ENCODE results near the gene SLC9A6.
A peak's percentile ranks its signal among the peaks of the same experiment; 100 is the strongest.

The SLC9A6 gene

DNA sequence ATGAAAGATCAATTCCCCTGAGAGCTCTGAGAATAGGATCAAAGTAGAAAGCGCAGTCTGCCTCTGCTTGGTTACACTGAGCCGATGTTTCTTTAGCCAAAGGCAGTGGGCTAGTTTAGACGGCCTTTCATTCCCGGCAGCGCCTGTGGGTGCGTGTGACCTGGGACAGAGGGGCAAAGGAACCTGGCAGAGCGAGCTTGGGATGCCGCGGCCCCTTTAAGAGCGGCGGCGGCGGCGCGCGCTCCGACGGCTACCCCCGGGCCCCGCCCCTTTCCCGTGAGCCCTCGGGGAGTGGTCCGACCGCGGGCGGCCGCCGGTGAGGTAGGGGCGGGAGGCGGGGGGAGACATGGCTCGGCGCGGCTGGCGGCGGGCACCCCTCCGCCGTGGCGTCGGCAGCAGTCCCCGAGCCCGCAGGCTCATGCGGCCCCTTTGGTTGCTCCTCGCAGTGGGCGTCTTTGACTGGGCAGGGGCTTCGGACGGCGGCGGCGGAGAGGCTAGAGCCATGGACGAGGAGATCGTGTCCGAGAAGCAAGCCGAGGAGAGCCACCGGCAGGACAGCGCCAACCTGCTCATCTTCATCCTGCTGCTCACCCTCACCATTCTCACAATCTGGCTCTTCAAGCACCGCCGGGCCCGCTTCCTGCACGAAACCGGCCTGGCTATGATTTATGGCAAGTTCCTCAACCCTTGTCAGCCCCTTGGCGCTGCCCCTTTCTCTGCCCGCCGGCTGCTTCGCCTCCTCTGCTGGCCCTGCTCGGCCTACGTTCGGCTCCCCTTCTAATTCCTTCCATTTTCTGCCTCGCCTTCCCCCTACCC, at the start of gene SLC9A6:
SLC9A6 (plus strand) TSS at position 279 of the 816 bp plus-strand sequence; CDS start at position 503, 224 bp downstream.
- peak; percentile 40 to 62 (median 44) for DNase-seq (ENCODE audit: low read depth in 3 of 3)

DNA sequence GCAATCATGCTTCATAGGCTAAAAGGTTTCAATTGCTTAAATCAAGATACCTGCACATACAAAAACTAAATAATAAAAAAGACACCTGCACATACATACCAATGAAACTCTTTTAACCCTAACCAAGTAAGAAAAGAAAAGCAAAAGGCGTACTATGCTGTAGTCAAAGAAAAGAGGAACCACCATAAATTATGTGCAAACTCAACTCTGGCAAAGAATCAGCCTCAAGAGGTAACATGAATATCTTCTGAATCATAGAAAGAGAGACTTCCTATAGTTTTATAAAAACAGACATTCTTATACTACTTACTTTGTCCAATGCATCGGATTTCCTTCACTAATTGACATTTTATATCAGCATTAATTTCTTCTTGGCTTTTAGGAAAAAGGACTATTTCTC, 40.7 kb upstream of the SLC9A6 start:
- DNase-seq (ENCODE audit: low read depth in 3 of 3) = no peak

DNA sequence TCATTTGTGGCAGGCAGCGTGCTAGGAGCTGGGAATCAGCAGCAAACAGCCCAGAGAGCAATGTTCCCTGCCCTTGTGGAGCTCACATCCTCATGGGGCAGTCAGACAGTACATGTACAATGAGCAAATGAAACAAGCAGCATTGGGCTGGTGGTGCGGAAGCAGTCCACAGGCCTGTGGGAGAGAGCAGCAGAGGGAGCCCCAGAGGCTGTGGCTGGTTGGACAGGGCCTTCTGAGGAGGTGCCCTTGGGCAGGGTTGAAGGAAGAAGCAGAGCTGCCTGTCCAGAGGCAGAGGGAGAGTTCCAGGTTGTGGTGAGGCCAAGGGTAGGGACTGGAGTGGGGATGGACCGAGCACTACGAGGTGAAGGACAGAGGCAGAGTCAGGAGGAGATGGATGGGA, 33.9 kb upstream of the SLC9A6 start:
- no peak for DNase-seq (ENCODE audit: low read depth in 3 of 3)

DNA sequence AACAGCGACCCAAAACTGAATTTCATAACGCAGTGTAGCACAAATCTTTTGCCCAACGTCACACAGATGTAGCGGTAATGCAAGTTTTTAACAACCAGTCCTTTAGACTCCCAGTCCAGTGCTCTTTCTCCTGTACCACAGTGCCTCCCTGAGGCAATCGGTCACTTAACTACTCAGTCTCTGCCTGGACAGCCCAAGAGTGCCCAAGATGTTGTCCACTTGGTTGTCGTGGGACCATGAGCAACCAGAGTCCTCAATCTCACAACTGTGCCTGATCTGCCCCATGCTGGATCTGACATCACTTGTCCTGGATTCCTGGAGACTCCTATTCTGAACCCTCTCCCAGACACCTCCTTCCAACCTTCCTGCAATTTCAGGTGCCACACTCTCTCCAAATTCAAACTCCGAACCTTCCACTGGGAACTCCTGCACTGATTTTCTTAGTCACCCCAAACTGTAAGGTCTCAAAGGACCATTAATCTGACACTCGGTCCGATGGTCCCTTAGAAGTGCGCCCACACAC, 12.1 kb upstream of the SLC9A6 start:
- DNase-seq (ENCODE audit: low read depth in 3 of 3) = no peak

DNA sequence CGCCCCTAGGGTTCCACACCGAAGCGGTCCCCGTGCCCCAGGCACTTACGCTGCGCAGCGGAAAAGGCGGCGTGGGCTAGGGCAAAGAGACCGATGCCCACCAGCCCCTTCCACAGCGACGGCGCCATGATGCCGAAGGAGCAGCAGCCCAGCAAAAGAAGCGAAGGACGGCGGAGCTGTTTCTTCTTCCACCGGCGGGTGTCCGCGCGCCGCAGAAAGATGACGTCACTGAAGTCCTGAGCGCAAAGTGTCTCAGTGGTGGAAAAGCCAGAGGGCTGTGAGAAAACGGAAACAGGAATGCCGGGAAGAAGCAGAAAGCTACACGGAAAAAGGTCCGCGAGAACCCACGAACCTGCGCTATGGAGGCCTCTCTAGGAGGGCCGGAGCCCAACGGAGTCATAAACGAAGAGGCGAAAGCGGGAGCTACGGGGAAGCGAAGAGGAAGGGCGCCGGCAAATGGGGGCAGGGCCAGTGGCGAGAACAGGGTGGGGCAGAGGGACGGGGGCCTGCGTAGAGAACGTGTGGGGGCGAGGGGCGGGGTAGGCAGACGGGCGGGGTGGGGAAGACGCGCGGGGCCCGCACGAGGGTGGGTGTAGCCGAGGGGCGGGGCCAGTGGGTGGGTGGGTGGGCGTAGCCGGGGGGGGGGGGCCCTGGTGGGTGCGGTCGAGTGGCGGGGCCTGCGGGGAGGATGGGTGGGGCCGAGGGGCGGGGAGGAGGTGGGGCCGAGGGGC, 11.5 kb upstream of the SLC9A6 start, which contains the start of gene MMGT1:
MMGT1 (minus strand) TSS at position 441 of the 731 bp plus-strand sequence; CDS start at position 128, 313 bp downstream.
- peak; percentile 56 to 81 (median 62) for DNase-seq (ENCODE audit: low read depth in 3 of 3)

DNA sequence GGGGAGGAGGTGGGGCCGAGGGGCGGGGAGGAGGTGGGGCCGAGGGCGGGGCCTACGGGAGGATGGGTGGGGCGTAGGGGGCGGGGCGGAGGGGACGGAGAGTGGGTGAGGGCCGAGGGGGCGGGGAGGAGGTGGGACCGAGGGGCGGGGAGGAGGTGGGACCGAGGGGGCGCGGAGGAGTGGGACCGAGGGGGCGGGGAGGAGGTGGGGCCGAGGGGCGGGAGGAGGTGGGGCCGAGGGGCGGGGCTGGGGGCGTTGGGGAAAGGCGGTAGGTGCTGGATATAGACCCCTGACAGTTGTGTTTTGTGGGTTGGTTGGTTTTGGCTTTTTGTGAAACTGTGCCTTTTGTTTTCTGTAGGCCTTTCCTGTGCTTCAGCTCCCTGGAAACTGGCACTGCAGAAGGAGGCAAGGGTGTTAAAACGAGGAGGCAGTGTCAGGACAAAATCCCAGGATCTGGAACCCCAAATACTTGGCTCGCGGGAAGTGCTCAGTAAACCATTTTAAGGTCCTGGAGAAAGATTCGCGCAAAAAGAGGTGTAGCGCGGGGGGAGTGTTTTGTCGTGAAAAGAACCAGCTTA, 10.9 kb upstream of the SLC9A6 start:
- peak in 2 of 3 experiments; percentile 48 to 66 for DNase-seq (ENCODE audit: low read depth in 3 of 3)

DNA sequence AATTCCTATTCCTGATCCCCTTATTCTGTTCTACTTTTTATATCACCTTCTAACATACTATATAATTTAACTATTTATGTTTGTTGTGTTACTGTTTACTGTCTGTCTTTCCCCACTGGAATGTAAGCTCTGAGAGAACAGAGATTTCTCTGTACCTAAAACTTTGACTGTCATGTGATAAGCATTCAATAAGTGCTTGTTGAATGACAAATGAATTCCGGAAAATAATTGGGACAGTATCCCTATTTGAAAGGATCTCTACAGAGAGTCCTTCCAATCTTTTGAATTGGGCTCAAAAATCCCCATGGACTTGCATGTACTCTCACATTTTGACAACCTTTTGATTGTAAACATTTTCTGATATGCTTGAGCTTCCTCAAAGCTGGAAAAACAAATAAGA, 9.8 kb upstream of the SLC9A6 start:
- DNase-seq (ENCODE audit: low read depth in 3 of 3) = no peak

DNA sequence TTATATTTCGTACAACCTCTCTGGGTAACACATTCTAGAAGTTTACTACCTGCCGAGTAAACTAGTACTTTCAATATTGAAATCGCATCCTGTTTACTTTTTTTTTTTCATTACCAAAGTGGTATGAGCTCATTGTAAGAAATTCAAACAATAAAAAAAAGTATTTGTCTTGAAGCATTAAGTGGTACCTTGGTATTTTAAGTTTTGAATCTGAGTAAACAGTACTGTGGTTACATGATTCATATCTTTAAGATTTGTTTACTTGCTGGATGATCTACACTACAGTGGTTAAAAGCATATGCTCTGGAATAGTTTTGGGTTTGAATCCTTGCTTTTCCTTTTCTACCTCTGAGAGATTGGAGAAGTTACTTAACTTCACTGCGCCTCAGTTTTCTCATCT, 7.6 kb upstream of the SLC9A6 start:
- DNase-seq (ENCODE audit: low read depth in 3 of 3) = no peak

DNA sequence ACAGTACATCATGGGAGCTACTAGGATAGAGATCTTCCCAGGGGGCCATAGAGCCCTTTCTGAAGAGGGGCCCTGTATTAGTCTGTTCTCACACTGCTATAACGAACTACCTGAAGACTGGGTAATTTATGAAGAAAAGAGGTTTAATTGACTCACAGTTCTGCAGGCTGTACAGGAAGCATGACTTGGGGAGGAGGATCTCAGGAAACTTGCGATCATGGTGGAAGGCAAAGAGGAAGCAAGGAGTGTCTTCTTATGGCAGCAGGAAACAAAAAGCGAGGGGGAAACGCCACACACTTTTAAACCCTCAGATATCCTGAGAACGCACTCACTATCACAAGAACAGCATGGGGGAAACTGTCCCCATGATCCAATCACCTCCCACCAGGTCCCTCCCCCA, 4.2 kb upstream of the SLC9A6 start:
- DNase-seq (ENCODE audit: low read depth in 3 of 3) = no peak

DNA sequence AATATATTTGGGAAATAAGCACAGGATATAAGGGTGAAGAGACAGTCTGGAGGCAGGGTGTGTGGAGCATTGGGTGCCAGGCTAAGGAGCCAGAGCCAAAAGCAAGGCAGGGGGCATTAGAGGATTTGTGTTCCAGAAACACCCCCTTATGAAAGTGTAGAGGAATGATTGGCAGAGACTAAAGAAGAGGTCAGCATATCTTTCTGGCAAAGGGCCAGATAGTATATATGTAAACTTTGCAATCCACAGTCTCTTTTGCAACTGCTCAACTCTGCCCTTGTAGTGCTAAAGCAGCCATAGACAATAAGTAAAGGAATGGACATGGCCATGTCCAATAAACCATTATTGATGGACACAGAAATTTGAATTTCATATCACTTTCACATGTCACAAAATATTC, 3.6 kb upstream of the SLC9A6 start:
- DNase-seq (ENCODE audit: low read depth in 3 of 3) = no peak

DNA sequence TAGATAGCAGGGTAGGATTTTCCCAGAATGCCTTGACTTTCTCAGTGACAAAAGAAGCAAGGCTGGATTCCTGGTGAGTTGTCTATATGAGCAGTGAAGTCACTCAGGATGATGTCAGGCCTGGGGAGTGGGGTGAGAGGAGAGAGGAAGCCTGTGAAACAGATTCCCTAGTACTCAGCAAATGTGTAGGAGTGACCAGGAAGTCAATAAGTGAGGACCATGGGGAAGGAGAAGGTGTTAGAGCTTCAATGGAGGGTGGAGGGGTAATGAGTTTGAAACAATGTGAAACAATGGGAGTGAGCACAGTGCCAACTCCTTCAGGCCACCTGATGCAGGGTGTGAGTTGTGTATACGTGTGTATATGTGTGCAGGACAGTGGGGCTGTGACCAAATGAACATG, 2.4 kb upstream of the SLC9A6 start:
- no peak for DNase-seq (ENCODE audit: low read depth in 3 of 3)

DNA sequence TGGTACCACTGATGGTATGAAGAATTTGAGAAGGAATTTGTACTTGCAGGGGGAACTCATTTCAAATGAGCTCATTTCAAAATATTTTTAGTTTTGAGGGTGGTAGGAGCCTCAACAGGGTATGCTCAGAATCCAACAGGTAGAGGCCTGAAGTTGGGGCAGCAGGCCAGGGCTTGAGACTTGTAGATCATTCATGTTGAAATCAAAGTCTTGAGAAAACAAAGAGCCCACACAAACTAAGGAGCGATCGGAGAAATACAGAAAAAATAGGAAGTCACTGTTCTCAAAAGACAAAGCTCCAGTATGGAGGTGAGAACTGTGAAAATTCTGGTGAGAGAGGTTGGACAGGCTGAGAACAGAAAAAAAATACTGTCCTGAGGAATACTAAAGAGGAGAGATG, 979 bp upstream of the SLC9A6 start:
- no peak for DNase-seq (ENCODE audit: low read depth in 3 of 3)

DNA sequence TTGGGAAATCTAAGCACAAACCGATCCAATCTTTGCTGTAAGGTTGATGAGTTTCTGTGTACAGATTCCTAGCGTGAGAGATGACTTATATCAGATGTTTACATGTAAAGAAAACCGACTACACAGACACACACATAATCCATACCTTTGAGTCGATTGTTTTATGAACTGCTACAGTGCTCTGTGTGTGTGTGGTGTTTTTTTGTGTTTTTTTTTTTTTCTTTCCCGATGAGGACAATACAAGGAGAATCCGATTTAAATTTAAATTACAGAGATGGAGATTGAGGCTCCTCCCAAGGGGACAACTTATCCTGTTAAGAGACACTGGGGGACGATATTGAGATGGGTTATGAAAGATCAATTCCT, 461 bp upstream of the SLC9A6 start:
- DNase-seq (ENCODE audit: low read depth in 3 of 3) = no peak

DNA sequence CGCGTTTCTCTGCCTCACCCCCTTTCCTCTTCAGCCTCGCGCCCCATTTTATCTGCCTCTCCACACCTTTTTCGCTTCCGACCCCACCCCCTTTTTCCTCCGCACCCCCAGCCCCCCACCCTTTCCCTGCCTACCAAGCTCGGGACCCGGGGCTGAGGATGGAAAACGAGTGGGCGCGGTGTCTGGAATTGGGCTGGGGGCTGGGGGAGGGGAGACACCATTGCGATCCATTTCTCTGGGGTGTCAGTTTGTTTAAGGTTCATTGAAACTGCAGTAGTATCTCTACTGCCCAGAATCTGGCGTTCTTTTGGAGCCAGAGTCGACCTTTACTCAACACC, 707 bp downstream of the SLC9A6 start:
- DNase-seq (ENCODE audit: low read depth in 3 of 3) = no peak

DNA sequence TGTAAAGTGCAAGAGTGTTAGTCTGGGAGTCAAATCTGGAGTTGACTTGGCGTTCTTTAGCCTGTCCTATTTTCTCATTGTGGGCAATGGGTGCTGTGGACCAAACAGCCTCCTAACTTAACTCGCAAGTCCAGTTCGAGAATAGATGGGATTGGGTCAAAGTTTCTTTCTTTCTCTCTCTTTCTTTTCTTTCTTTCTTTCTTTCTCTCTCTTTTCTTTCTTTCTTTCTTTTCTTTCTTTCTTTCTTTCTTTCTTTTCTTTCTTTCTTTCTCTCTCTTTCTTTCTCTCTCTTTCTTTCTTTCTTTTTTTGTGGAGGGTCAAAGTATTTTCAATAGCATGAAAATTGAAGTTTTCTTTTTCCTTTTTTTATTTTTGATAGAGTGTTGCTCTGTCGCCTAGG, 3.0 kb downstream of the SLC9A6 start:
- DNase-seq (ENCODE audit: low read depth in 3 of 3) = no peak

DNA sequence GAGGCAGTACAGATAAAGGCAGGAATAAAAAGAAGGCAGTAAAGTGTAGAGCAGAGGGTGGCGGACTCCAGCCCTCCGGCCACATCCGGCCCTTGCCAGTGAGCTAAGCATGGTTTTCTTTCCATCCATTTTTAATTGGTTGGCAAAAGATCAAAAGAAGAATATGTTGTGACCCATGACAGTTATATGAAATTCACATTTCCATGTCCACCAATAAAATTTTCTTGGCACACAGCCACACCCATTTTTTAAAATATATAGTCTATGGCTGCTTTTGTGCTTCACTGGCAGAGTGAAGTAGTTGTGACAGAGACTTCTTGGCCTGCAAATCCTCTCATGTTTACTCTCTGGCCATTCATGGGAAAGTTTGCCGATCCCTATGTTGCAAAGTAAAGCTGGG, 29.8 kb downstream of the SLC9A6 start:
- DNase-seq (ENCODE audit: low read depth in 3 of 3) = no peak

DNA sequence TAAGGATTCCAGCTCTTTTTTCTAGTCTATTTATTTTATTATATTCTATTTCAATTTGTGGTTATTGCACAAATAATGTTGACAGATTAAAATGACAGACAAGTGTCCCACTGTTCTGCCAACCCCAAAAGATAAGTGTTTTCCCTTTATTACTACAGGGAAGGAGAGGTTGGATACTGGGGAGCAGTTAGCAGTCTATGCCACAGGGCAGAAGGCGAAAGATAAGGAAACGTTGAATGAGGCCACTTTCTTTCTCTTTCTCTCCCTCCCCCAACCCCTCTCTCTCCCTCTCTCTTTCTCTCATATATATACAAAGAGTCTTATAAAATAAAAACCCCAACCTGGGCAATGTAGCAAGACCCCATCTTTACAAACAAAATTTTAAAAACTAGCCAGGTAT, 31.6 kb downstream of the SLC9A6 start:
- DNase-seq (ENCODE audit: low read depth in 3 of 3) = no peak

DNA sequence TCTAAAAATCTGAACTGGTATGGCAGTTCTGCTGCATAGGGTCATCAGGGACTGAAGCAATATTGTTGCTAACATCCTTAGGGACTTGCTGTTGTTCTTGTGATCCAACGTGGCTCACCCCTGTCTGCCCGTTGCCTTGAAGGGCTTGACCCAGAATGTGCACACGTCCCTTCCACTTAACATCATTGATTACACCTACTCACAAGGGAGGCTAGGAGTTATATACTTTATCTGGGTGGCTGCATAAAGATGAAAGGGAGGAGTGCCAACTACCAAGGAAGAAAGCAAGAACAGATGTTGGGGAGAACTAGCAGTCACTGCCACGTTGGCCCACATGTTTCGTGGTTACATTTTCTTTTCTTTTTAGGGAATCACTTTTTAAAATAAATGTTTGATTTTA, 34.0 kb downstream of the SLC9A6 start:
- DNase-seq (ENCODE audit: low read depth in 3 of 3) = no peak

DNA sequence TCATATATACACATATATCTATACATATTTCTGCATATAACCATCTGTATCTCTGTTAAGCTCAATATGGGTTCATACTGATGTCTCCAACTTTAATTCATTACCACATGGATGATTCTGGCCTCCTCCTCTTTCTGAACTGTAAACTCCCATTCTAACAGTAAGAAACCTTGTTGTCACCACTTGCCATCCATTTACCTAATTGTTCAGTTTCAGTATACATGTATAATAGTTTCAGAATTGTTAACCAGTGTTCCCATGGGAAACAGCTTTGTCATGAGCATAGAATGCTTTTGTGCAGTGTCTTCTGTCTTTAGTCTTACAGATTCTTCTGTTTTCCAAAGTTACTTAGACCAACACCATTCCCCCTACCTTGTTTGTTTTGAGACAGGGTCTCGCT, 35.9 kb downstream of the SLC9A6 start:
- no peak for DNase-seq (ENCODE audit: low read depth in 3 of 3)

DNA sequence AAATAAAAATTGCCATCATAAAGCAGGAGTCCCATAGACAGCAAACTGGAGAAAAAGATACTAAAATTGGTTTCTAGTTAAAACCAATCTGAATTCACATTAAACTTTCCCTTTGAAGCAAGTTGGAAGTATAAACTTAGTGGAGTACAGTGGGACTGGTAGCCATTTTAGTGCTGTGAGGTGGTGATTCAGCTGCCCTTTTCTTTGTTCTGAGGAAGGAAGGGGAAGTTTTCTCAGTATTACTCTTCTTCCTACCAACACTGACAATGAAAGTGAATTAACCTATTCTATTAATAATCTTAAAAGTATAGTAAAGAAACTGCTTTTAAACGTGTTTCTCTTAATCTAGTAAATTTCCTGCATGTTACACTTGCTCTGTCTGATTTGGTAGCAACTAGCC, 36.7 kb downstream of the SLC9A6 start:
- DNase-seq (ENCODE audit: low read depth in 3 of 3) = no peak

DNA sequence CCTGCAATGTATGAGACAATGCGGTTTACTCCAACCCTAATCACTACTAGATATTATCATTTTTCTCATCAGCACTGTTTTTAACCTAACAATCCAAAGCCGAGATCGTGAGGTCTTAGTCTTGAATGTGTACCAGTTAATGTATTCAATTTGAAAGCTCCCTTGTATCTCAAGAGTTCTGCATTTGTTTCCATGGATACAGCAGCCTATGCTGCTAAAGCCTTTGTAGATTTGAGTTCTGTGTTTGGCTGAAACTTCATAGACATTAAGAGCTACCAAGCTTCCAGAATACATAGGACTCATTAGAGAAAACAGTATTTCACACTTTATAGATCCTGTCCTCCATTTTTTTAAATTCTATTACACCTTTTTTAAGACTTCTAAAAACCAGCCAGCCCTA, 39.9 kb downstream of the SLC9A6 start:
- DNase-seq (ENCODE audit: low read depth in 3 of 3) = no peak

DNA sequence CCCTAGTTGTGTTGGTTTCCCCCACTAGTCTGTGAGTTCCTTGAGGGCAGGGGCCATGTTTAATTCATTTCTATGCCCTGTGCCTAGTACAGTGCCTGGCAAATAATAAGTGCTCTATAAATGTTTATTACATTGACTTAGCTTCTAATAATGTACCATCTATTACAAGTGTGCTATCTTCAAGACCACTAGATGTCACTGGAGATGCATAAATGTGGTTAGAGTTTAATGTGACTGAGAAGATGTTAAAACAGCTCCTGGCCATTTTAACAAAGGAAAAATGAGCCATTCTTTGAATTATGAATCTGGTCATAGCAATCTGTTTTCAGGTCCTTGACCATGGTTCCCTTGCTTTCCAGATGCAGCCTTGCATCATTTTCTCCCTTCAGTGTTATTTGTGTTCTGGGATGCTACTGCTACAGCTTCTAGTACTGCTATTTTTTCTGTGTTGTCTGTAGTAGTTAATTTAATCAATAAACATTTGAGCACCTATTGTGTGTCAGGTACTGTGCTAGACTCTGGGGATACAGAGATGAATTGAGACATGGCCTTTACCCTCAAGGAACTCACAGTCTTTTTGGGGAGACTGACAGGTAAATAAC, 43.2 kb downstream of the SLC9A6 start:
- DNase-seq (ENCODE audit: low read depth in 3 of 3) = no peak
